Muscle of leg (tissue), 11 donors: ENCODE measurements around the gene TUBG2. TPM values are rescaled to one million over a fixed set of nuclear protein-coding genes. Genes with fewer than 3 reads are reported as not detected.

ENCODE experiments used
- DNase-seq: peaks from one replicate; pipeline ENCODE4 v3.0.0; 2013
- H3K27ac ChIP-seq: one replicate; pipeline ENCODE4 v1.5.1; 2013; ENCODE audit warnings: mild to moderate bottlenecking, low read length, control low read depth
- H3K27me3 ChIP-seq: one replicate; pipeline ENCODE4 v1.6.1; 2013; ENCODE audit warnings: low read length; ENCODE audit not compliant: control insufficient read depth, insufficient read depth
- H3K36me3 ChIP-seq: one replicate; pipeline ENCODE4 v1.6.1; 2013; ENCODE audit warnings: low read length; ENCODE audit not compliant: control insufficient read depth, insufficient read depth
- H3K4me1 ChIP-seq: one replicate; pipeline ENCODE4 v1.6.1; 2013; ENCODE audit warnings: low read length; ENCODE audit not compliant: control insufficient read depth, insufficient read depth
- H3K4me3 ChIP-seq: one replicate; pipeline ENCODE4 v1.5.1; 2013; ENCODE audit warnings: low read length, control low read depth
- H3K9me3 ChIP-seq: replicated peaks from 2 replicates; pipeline ENCODE4 v1.6.1; 2013; ENCODE audit warnings: low read depth, low read length; ENCODE audit not compliant: control insufficient read depth
- WGBS: methylation state at CpG from one replicate; pipeline ENCODE4 v1.1.5; 2013; ENCODE audit warnings: missing lambda C conversion rate; ENCODE audit not compliant: insufficient coverage; 5-methylcytosine and 5-hydroxymethylcytosine counted together
- polyA plus RNA-seq, 8 donors: library from polyadenylated mRNA; unstranded; fragments of 120-200 nt; gene quantifications; one replicate each; pipeline versions ENCODE4 v1.2.1 to v1.2.3, GENCODE V29; 2013; ENCODE audit warnings: inconsistent platforms in 1 of 8, low replicate concordance in 1 of 8; ENCODE audit not compliant: insufficient read length in 8 of 8, insufficient read depth in 1 of 8
- total RNA-seq: library from RNA; stranded (reverse); fragments of 120-200 nt; gene quantifications from one replicate; pipeline ENCODE4 v1.2.4, GENCODE V29; 2013

TUBG2 gene
- total and polyA plus RNA-seq, 9 donors: 8.7 to 19.2 (median 14.1) TPM

DNA sequence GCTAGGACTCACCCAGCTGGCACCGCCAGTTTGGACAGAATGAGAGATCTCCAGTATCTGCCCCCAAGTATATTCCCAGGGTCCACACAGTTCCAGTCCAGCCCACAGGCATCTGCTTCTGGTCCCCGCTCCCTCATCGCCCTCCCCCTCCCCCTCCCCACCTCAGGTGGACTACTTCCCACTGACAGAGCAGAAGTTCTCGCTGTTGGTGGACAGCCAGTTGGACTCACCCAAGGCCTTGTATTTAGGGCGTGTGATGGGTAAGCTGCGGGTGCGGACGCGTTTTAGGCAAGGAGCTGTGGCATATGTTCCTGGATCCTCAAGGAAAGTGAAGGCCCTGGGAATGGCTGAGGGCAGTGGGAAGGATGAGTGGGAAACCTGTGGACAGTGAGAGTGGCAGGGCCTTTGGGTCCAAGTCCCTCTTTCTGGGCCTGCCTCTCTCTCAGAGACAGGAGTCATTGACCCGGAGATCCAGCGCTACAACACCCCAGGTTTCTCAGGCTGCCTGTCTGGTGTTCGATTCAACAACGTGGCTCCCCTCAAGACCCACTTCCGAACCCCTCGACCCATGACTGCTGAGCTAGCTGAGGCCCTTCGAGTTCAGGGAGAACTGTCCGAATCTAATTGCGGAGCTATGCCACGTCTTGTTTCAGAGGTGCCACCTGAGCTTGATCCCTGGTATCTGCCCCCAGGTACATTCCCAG, 38.2 kb downstream of the TUBG2 start:
- Histone ChIP-seq H3K9me3 (no peaks in the 10 kb centered on the region), H3K36me3 (peaks cover 58% of the 10 kb centered on the region), H3K4me1 (peaks cover 8% of the 10 kb centered on the region), H3K27ac (no peak overlapping the region), H3K27me3 (no peaks in the 10 kb centered on the region), H3K4me3 (no peak overlapping the region)
- WGBS: 96% methylated on average over 15 of the region's 19 CpGs
- DNase-seq: no peak

GRCh38 chr17:42698736-42699414, 39.8 kb downstream of the TUBG2 start:
- peak; percentile 60 for DNase-seq
- Histone ChIP-seq H3K4me3 (no peak overlapping the region), H3K4me1 (peaks cover 8% of the 10 kb centered on the region), H3K9me3 (no peaks in the 10 kb centered on the region), H3K27ac (no peak overlapping the region), H3K36me3 (peaks cover 67% of the 10 kb centered on the region), H3K27me3 (no peaks in the 10 kb centered on the region)
- WGBS: 33% methylated on average over 2 of the region's 2 CpGs

DNA sequence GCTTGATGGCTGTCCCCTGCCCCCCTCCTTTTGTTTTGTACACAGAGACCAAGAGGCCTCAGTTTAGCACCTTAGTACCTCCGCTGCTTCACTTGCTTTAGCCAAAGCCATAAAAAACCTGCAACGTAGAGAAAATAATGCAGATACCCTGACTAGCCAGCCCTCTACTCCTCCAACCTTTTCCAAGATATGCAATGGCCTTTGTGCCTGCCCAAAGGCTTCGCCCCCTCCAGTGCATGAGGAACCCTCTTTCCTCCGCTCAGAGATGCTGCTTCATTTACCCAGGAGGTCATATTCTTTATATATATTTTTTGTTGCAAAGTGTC, 40.3 kb downstream of the TUBG2 start:
- no peak for DNase-seq
- no peaks in the 10 kb centered on the region for H3K9me3 ChIP-seq
- WGBS: 41% methylated on average over 2 of the region's 4 CpGs
- peaks cover 70% of the 10 kb centered on the region for H3K36me3 ChIP-seq
- H3K27ac ChIP-seq: no peak overlapping the region
- H3K4me1 ChIP-seq: peaks cover 8% of the 10 kb centered on the region
- H3K27me3 ChIP-seq: no peaks in the 10 kb centered on the region
- no peak overlapping the region for H3K4me3 ChIP-seq

DNA sequence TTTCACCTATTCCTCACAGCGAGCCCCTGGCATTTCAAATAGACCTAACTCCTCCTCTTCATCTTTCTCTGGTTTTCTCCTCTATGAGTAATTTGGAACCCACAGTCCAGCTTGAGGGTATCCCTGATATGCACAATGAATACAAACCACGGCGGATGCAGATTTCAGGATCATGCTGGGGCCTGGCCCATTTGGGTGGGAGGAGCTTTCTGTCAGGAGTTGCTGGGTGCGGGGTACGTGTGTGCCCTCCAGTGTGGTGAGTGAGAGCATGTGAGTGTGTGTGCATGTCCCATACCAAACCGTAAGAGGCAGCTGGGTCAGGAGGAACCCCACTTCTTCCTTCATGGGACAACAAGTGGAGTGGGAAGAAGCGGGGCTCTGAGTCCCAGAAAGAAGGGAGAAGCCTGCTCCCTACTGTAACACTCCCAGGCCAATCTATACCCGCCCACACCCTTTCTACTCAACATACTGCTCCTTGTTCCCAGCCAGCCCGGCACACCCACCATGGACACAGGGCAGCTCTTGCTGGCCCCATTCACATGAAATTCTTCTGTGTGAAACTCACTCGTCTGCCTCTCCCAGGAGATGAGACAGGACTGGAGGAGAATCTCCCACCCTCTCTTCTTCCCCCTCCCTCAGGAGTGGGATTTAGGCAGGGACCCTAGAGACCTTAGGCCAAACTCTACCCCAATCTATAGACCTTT, 41.7 kb downstream of the TUBG2 start:
- Histone ChIP-seq H3K9me3 (no peaks in the 10 kb centered on the region), H3K27ac (no peak overlapping the region), H3K27me3 (no peaks in the 10 kb centered on the region), H3K4me1 (peaks cover 8% of the 10 kb centered on the region), H3K36me3 (peaks cover 71% of the 10 kb centered on the region), H3K4me3 (no peak overlapping the region)
- WGBS: 85% methylated on average over 4 of the region's 10 CpGs
- no peak for DNase-seq

DNA sequence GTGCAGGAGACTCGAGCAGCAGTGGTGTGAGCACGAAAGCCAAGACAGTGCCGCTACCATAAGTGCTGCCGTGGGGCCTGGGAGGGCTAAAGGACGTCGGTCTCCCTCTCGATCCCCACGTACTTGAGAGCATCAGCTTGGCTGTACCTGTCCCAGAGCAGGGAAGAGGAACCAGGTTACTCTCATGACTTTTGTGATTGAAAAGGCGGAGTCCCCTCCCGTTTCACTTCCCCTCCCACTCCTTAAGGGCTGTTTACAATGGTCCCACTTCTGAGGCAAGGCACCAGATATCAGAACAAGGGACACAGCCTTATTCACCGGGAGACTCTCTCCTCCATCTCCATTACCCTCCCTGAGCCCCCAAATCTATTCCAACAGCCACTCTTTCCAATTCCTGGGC, 43.4 kb downstream of the TUBG2 start:
- no peak overlapping the region for H3K4me3 ChIP-seq
- peaks cover 78% of the 10 kb centered on the region for H3K36me3 ChIP-seq
- peaks cover 8% of the 10 kb centered on the region for H3K4me1 ChIP-seq
- no peaks in the 10 kb centered on the region for H3K9me3 ChIP-seq
- no peak for DNase-seq
- 92% methylated on average over 11 of the region's 11 CpGs for WGBS
- no peaks in the 10 kb centered on the region for H3K27me3 ChIP-seq
- no peak overlapping the region for H3K27ac ChIP-seq

- WGBS: 95% methylated on average over 3 of the region's 5 CpGs
- H3K9me3 ChIP-seq: no peaks in the 10 kb centered on the region
- no peak overlapping the region for H3K4me3 ChIP-seq
- H3K36me3 ChIP-seq: peaks cover 86% of the 10 kb centered on the region
- H3K27ac ChIP-seq: no peak overlapping the region
- DNase-seq: no peak
- no peaks in the 10 kb centered on the region for H3K27me3 ChIP-seq
- H3K4me1 ChIP-seq: peaks cover under 1% of the 10 kb centered on the region
Measured at GRCh38 chr17:42704490-42704836, 45.4 kb downstream of the TUBG2 start.

GRCh38 chr17:42704837-42705494, 45.9 kb downstream of the TUBG2 start:
- H3K36me3 ChIP-seq: peaks cover 91% of the 10 kb centered on the region
- 85% methylated on average over 2 of the region's 8 CpGs for WGBS
- H3K4me3 ChIP-seq: no peak overlapping the region
- H3K27me3 ChIP-seq: no peaks in the 10 kb centered on the region
- no peaks in the 10 kb centered on the region for H3K9me3 ChIP-seq
- no peak for DNase-seq
- no peaks in the 10 kb centered on the region for H3K4me1 ChIP-seq
- H3K27ac ChIP-seq: no peak overlapping the region

GRCh38 chr17:42706732-42707131, 47.6 kb downstream of the TUBG2 start:
- Histone ChIP-seq H3K4me3 (no peak overlapping the region), H3K27me3 (no peaks in the 10 kb centered on the region), H3K9me3 (no peaks in the 10 kb centered on the region), H3K27ac (no peak overlapping the region), H3K36me3 (peaks cover 87% of the 10 kb centered on the region), H3K4me1 (no peaks in the 10 kb centered on the region)
- WGBS: 80% methylated on average over 2 of the region's 5 CpGs
- DNase-seq: no peak

- Histone ChIP-seq H3K36me3 (peaks cover 85% of the 10 kb centered on the region), H3K27me3 (no peaks in the 10 kb centered on the region), H3K4me1 (no peaks in the 10 kb centered on the region), H3K4me3 (no peak overlapping the region), H3K27ac (no peak overlapping the region), H3K9me3 (no peaks in the 10 kb centered on the region)
- WGBS: 92% methylated on average over 2 of the region's 3 CpGs
- no peak for DNase-seq
Measured at GRCh38 chr17:42708588-42708987, 49.5 kb downstream of the TUBG2 start.

DNA sequence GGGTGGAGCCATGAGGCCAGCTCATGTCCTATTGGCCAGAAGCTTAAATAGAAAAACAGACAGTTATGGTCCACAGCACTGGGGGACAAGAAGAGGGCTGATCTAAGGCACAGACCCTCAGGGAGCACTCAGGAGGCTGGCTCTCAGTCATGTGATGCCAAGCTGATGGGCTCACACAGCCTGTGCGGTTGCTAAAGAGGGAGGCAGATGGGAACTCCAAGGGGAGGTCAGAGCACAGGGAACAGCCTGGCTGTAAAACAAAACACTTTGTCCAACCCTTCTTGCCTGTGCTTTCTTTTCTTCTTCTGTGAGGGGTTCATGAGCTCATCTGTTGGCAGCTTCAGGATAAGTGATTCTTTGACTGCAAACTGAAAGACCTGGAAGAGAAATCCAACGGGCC, 50.5 kb downstream of the TUBG2 start:
- Histone ChIP-seq H3K4me3 (no peak overlapping the region), H3K36me3 (peaks cover 80% of the 10 kb centered on the region), H3K4me1 (no peaks in the 10 kb centered on the region), H3K27me3 (no peaks in the 10 kb centered on the region), H3K27ac (no peak overlapping the region), H3K9me3 (no peaks in the 10 kb centered on the region)
- WGBS: 57% methylated on average over 1 of the region's 2 CpGs
- peak; percentile 25 for DNase-seq
